MM.1S (cell line): Measurements from ENCODE around the gene ZDHHC22.

Experiments
- DNase-seq: peaks from one replicate; pipeline ENCODE4 v3.0.0-alpha.2; 2015
- H2AFZ ChIP-seq: fragments of 300-600 bp; sonication (generic); 2 replicates; pipeline ENCODE4 v1.6.0; 2016; ENCODE audit warnings: antibody characterized with exemption, low read length
- H3F3A ChIP-seq: fragments of 300-600 bp; sonication (generic); 2 replicates; pipeline ENCODE4 v1.6.1; 2016; ENCODE audit warnings: mild to moderate bottlenecking, antibody characterized with exemption, low read length, moderate library complexity, mixed read lengths; ENCODE audit not compliant: insufficient read depth
- H3K27ac ChIP-seq: fragments of 300-600 bp; sonication (generic); 2 replicates; pipeline ENCODE4 v1.5.1; 2016; ENCODE audit warnings: mild to moderate bottlenecking, low read length
- H3K27me3 ChIP-seq: fragments of 300-600 bp; sonication (generic); replicated peaks from 2 replicates; pipeline ENCODE4 v1.6.0; 2016; ENCODE audit warnings: low read length; ENCODE audit not compliant: insufficient read depth
- H3K36me3 ChIP-seq: fragments of 300-600 bp; sonication (generic); replicated peaks from 2 replicates; pipeline ENCODE4 v1.6.1; 2016; ENCODE audit warnings: mild to moderate bottlenecking, low read length, mixed read lengths; ENCODE audit not compliant: insufficient read depth
- H3K4me1 ChIP-seq: fragments of 300-600 bp; sonication (generic); 2 replicates; pipeline ENCODE4 v1.6.1; 2016; ENCODE audit warnings: low read length, mixed read lengths
- H3K4me2 ChIP-seq: fragments of 300-600 bp; sonication (generic); 2 replicates; pipeline ENCODE4 v1.6.0; 2016; ENCODE audit warnings: low read depth, low read length
- H3K4me3 ChIP-seq: fragments of 300-600 bp; sonication (generic); 2 replicates; pipeline ENCODE4 v1.5.1; 2016; ENCODE audit warnings: low read length, mixed read lengths
- H3K79me2 ChIP-seq: fragments of 300-600 bp; sonication (generic); 2 replicates; pipeline ENCODE4 v1.6.1; 2016; ENCODE audit warnings: mixed run types, low read length, mixed read lengths
- H3K9ac ChIP-seq: fragments of 300-600 bp; sonication (generic); 2 replicates; pipeline ENCODE4 v1.6.1; 2016; ENCODE audit warnings: low read length, mixed read lengths
- H3K9me2 ChIP-seq: fragments of 300-600 bp; sonication (generic); replicated peaks from 2 replicates; pipeline ENCODE4 v1.6.1; 2016; ENCODE audit warnings: mild to moderate bottlenecking, low read length, mixed read lengths; ENCODE audit not compliant: insufficient read depth
- H3K9me3 ChIP-seq: fragments of 300-600 bp; sonication (generic); replicated peaks from 2 replicates; pipeline ENCODE4 v1.6.1; 2016; ENCODE audit warnings: mild to moderate bottlenecking, low read length, mixed read lengths; ENCODE audit not compliant: insufficient read depth
- H4K20me1 ChIP-seq: fragments of 300-600 bp; sonication (generic); 2 replicates; pipeline ENCODE4 v1.6.1; 2016; ENCODE audit warnings: mild to moderate bottlenecking, low read length, moderate library complexity, mixed read lengths; ENCODE audit not compliant: insufficient read depth
- EZH2 ChIP-seq: fragments of 300-600 bp; sonication (generic); optimal IDR thresholded peaks from 2 replicates; pipeline ENCODE3; 2017; ENCODE audit warnings: low read depth, mild to moderate bottlenecking, antibody characterized with exemption, low read length, mixed read lengths
- EZH2phosphoT487 ChIP-seq: fragments of 300-600 bp; sonication (generic); IDR thresholded peaks from 2 replicates; pipeline ENCODE4 v1.6.1; 2018; ENCODE audit warnings: antibody characterized with exemption, low read length
- TF ChIP-seq, protein P1 (sequence below): fragments of 300-600 bp; sonication (generic); IDR thresholded peaks from 2 replicates; pipeline ENCODE4 v1.5.1; 2016; ENCODE audit warnings: antibody characterized with exemption, low read length, mixed read lengths

ZDHHC22 gene

DNA sequence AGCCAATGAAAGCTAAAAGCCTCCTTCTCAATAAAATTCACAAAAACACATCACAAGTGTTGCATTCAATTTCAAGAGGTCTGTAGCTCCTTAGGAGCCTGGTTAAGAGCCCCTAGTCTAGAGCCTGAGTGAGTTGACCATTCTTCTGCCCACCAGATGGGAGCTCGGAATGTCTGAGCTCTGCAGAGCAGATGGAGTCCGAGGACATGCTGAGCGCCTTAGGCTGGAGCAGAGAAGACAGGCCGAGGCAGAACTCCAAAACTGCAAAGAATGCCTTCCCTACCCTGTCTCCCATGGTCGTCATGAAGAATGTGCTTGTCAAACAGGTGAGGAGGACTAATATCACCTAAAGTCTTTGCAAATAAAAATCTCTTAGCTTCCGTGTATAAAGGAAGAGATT is 31.9 kb downstream of the ZDHHC22 start:
- no peaks in the 10 kb centered on the region for H3K79me2 ChIP-seq
- H3K4me3 ChIP-seq, result no peak overlapping the region
- TF ChIP-seq EZH2phosphoT487 (no peak), EZH2 (no peak)
- TF ChIP-seq, protein P1, sequence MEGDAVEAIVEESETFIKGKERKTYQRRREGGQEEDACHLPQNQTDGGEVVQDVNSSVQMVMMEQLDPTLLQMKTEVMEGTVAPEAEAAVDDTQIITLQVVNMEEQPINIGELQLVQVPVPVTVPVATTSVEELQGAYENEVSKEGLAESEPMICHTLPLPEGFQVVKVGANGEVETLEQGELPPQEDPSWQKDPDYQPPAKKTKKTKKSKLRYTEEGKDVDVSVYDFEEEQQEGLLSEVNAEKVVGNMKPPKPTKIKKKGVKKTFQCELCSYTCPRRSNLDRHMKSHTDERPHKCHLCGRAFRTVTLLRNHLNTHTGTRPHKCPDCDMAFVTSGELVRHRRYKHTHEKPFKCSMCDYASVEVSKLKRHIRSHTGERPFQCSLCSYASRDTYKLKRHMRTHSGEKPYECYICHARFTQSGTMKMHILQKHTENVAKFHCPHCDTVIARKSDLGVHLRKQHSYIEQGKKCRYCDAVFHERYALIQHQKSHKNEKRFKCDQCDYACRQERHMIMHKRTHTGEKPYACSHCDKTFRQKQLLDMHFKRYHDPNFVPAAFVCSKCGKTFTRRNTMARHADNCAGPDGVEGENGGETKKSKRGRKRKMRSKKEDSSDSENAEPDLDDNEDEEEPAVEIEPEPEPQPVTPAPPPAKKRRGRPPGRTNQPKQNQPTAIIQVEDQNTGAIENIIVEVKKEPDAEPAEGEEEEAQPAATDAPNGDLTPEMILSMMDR, result no peak
- no peaks in the 10 kb centered on the region for H3F3A ChIP-seq
- no peak overlapping the region for H3K27ac ChIP-seq
- no peaks in the 10 kb centered on the region for H3K36me3 ChIP-seq
- no peak overlapping the region for H3K4me2 ChIP-seq
- no peaks in the 10 kb centered on the region for H3K4me1 ChIP-seq
- no peak overlapping the region for H3K9ac ChIP-seq
- H3K27me3 ChIP-seq, result no peaks in the 10 kb centered on the region
- no peak overlapping the region for H2AFZ ChIP-seq
- no peak for DNase-seq
- H3K9me3 ChIP-seq, result no peaks in the 10 kb centered on the region
- H4K20me1 ChIP-seq, result no peaks in the 10 kb centered on the region
- H3K9me2 ChIP-seq, result no peaks in the 10 kb centered on the region

DNA sequence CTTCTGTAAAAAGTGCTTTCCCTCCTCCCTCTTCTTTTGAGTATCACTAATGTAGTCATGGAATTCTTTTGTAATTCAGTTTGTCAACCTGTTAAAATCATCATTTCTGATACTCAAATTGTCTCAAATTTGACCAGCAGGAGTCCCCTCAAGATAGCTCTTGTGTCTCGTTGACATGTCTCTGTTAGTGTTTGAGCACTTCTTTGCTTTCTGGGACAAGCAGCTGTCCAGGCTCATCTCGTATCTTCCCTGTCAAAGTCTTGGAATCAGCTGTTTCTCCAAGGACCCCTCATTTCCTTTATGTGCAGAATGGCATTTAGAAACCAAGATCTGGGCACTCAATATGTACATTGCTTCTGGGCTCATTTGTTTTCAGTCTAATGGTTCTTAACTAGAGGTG is 32.8 kb downstream of the ZDHHC22 start:
- Histone ChIP-seq H3K4me2 (no peak overlapping the region), H3K9me2 (no peaks in the 10 kb centered on the region), H3K4me1 (no peaks in the 10 kb centered on the region), H3K27me3 (no peaks in the 10 kb centered on the region), H3K9ac (no peak overlapping the region), H2AFZ (no peak overlapping the region), H3K79me2 (no peaks in the 10 kb centered on the region), H3K27ac (no peak overlapping the region), H3K36me3 (no peaks in the 10 kb centered on the region), H4K20me1 (no peaks in the 10 kb centered on the region), H3F3A (no peaks in the 10 kb centered on the region), H3K4me3 (no peak overlapping the region), H3K9me3 (no peaks in the 10 kb centered on the region)
- no peak for DNase-seq
- TF ChIP-seq, protein P1, result no peak
- TF ChIP-seq EZH2phosphoT487 (no peak), EZH2 (no peak)

DNA sequence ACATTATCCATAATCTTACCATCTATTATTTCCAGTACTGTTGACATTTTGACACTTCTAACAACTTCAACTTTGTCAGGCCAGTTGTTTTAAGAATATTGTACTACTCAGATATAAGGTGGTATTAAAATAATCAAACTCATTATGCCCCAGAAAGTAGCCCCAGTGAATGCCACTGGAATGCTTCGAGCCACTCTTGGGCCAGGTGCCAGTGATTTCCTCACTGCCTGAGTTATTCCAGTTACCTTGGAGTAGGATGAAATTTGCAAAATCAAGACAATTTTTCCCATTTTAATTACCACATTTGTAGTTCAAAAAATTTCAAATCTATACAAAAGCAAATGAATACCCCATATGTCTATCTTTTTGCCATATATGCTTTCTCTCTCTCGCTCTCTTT is 34.4 kb downstream of the ZDHHC22 start:
- H3K4me1 ChIP-seq, result no peaks in the 10 kb centered on the region
- no peak overlapping the region for H2AFZ ChIP-seq
- H4K20me1 ChIP-seq, result no peaks in the 10 kb centered on the region
- H3K9ac ChIP-seq, result no peak overlapping the region
- no peak overlapping the region for H3K4me3 ChIP-seq
- no peak overlapping the region for H3K4me2 ChIP-seq
- H3K36me3 ChIP-seq, result no peaks in the 10 kb centered on the region
- H3F3A ChIP-seq, result no peaks in the 10 kb centered on the region
- H3K27ac ChIP-seq, result no peak overlapping the region
- no peak for DNase-seq
- H3K9me2 ChIP-seq, result no peaks in the 10 kb centered on the region
- no peaks in the 10 kb centered on the region for H3K9me3 ChIP-seq
- TF ChIP-seq EZH2phosphoT487, result no peak
- TF ChIP-seq, protein P1, result no peak
- TF ChIP-seq EZH2, result no peak
- H3K27me3 ChIP-seq, result no peaks in the 10 kb centered on the region
- H3K79me2 ChIP-seq, result no peaks in the 10 kb centered on the region

DNA sequence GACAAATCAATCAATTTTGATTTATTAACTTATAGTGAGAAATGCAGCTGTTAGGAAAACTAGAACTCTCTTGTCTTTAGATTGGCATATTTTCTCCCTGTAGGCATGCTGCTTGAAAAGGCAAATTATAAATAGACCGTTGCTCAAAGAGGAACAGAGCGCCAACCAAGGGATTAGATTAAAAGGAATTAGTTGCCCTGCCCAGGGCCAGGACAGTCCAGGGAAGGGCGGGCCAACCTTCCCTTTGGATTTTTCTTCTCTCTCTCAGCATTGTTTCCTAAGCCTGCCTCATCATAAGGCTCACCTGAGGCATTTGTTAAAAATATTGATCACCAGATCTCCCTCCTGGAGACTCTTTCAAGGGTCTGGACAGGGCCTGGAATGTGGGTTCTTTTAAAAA is 34.9 kb downstream of the ZDHHC22 start:
- no peak overlapping the region for H3K4me3 ChIP-seq
- H3F3A ChIP-seq, result no peaks in the 10 kb centered on the region
- H2AFZ ChIP-seq, result no peak overlapping the region
- H3K36me3 ChIP-seq, result no peaks in the 10 kb centered on the region
- H3K9ac ChIP-seq, result no peak overlapping the region
- H3K9me2 ChIP-seq, result no peaks in the 10 kb centered on the region
- no peaks in the 10 kb centered on the region for H3K79me2 ChIP-seq
- TF ChIP-seq, protein P1, result no peak
- no peak for TF ChIP-seq EZH2
- TF ChIP-seq EZH2phosphoT487, result no peak
- no peaks in the 10 kb centered on the region for H3K9me3 ChIP-seq
- H3K27me3 ChIP-seq, result no peaks in the 10 kb centered on the region
- H4K20me1 ChIP-seq, result no peaks in the 10 kb centered on the region
- H3K4me2 ChIP-seq, result no peak overlapping the region
- DNase-seq, result no peak
- H3K4me1 ChIP-seq, result no peaks in the 10 kb centered on the region
- H3K27ac ChIP-seq, result no peak overlapping the region
